Fibroblast of villous mesenchyme (primary cell): ENCODE results near the gene NXPH4. TPM values are rescaled to one million over a fixed set of nuclear protein-coding genes. Genes with fewer than 3 reads are reported as not detected.
A peak's percentile ranks its signal among the peaks of the same experiment; 100 is the strongest.

ENCODE experiments used
- DNase-seq: peaks from one replicate; pipeline ENCODE4 v3.0.0-alpha.2; 2010; ENCODE audit warnings: low read depth
- H3K4me3 ChIP-seq: 2 replicates; pipeline ENCODE4 v1.5.1; 2011; ENCODE audit warnings: low read depth, mild to moderate bottlenecking, low read length
- CTCF ChIP-seq: IDR thresholded peaks from 2 replicates; pipeline ENCODE4 v1.5.1; 2012; ENCODE audit warnings: low read depth, mild to moderate bottlenecking, low read length; ENCODE audit not compliant: insufficient read depth
- total RNA-seq: library from RNA; depleted of rRNA; stranded (reverse); fragments of >200 nt; gene quantifications from 2 replicates; pipeline ENCODE4 v1.2.3, GENCODE V29; 2012

Gene NXPH4
- total RNA-seq, 1 donor: 1.3 TPM

GRCh38 chr12:57170927-57171326 is 45.7 kb upstream of the NXPH4 start:
- DNase-seq: no peak
- H3K4me3 ChIP-seq: no peak overlapping the region
- TF ChIP-seq CTCF: no peak

- no peak overlapping the region for H3K4me3 ChIP-seq
- peak; percentile 54 for DNase-seq
- peak; percentile 5 for TF ChIP-seq CTCF
These were observed 44.9 kb upstream of the NXPH4 start for GRCh38 chr12:57171668-57172067.

DNA sequence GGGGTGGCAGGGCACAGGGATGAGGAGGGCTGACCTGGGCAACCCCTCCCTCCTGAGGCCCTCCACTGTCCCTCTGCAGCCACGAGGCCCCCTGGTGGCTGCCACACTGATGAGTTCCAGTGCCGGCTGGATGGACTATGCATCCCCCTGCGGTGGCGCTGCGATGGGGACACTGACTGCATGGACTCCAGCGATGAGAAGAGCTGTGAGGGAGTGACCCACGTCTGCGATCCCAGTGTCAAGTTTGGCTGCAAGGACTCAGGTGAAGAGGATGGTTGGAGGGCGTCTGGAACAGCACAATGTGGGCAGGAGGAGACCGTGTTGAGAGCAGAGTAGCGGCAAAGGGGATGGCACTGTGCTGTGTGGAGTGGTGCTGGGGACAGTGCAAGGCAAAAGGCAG is 43.5 kb upstream of the NXPH4 start:
- peak; percentile 60 for TF ChIP-seq CTCF
- H3K4me3 ChIP-seq: no peak overlapping the region
- DNase-seq: no peak

- TF ChIP-seq CTCF: no peak
- no peak for DNase-seq
These were observed 42.9 kb upstream of the NXPH4 start for GRCh38 chr12:57173683-57174082.

DNA sequence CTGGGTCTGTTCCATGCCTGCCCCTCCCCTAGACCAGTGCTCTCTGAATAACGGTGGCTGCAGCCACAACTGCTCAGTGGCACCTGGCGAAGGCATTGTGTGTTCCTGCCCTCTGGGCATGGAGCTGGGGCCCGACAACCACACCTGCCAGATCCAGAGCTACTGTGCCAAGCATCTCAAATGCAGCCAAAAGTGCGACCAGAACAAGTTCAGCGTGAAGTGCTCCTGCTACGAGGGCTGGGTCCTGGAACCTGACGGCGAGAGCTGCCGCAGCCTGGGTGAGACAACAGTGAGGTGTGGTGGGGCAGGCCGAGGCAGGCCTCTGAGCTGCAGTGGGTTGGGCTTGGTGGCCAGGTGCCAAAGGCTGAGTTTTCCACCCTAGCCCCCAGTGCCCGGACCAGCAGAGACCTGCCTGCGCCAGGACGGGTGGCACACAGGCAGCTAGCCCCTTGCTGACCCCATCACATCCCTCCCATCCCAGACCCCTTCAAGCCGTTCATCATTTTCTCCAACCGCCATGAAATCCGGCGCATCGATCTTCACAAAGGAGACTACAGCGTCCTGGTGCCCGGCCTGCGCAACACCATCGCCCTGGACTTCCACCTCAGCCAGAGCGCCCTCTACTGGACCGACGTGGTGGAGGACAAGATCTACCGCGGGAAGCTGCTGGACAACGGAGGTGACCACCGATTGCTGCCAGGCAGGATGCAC is 41.0 kb upstream of the NXPH4 start:
- TF ChIP-seq CTCF: peak; percentile 77
- DNase-seq: peak; percentile 80
- H3K4me3 ChIP-seq: no peak overlapping the region

More at GRCh38 chr12:57173683-57174082, 42.9 kb upstream of the NXPH4 start:
- no peak overlapping the region for H3K4me3 ChIP-seq

DNA sequence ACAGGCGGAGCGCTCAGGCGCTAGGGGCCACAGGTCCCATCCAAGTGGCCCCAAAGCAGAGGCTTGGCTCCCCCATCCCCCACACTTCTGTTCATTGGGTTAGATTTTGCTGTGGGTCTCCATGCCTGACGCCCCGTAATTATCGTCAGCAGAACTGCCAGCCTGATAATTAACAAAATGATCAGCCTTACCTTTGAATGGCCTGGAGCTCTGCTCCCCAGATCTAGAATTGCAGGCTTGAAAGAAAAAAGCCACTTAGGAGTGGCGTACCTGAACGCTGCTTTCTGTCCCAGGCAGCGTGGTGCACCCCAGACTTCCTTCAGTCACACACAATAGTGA is 40.5 kb upstream of the NXPH4 start:
- no peak for DNase-seq
- H3K4me3 ChIP-seq: no peak overlapping the region
- no peak for TF ChIP-seq CTCF

DNA sequence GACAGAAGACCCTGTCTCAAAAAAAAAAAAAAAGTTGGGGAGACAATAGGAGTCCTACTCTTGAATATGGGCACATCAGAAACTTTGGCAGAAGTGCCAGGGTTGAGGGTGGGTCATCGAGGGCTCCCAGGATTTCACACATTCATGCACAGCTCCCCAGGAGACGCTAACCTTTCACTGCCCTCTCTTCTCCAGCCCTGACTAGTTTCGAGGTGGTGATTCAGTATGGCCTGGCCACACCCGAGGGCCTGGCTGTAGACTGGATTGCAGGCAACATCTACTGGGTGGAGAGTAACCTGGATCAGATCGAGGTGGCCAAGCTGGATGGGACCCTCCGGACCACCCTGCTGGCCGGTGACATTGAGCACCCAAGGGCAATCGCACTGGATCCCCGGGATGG is 39.7 kb upstream of the NXPH4 start:
- H3K4me3 ChIP-seq: no peak overlapping the region
- no peak for TF ChIP-seq CTCF
- DNase-seq: no peak
